Hepatocyte (in vitro differentiated cells): ENCODE measurements around the gene RARA.

Experiments used
- CTCF ChIP-seq: fragments of 200-600 bp; sonication (generic); IDR thresholded peaks from 2 replicates; pipeline ENCODE4 v1.5.1; 2016; ENCODE audit warnings: antibody characterized with exemption, mild to moderate bottlenecking; ENCODE audit not compliant: poor library complexity
- EZH2 ChIP-seq: fragments of 200-600 bp; sonication (generic); IDR thresholded peaks from 2 replicates; pipeline ENCODE4 v1.6.1; 2016; ENCODE audit warnings: antibody characterized with exemption, mild to moderate bottlenecking, borderline replicate concordance
- EZH2phosphoT487 ChIP-seq: fragments of 200-600 bp; sonication (generic); IDR thresholded peaks from one replicate; pipeline ENCODE4 v1.6.1; 2018; ENCODE audit warnings: antibody characterized with exemption, mild to moderate bottlenecking, low read depth, moderate library complexity; ENCODE audit not compliant: unreplicated experiment, severe bottlenecking

GRCh38 chr17:40333781-40334448 is 24.9 kb downstream of the RARA start:
- TF ChIP-seq CTCF (no peak), EZH2 (no peak), EZH2phosphoT487 (no peak)
